HepG2 (cell line): Measurements from ENCODE around the gene PPFIA3. TPM values are rescaled to one million over a fixed set of nuclear protein-coding genes. Genes with fewer than 3 reads are reported as not detected.

Experiments
- CC2D1A ChIP-seq: sonication (generic); formaldehyde crosslinking; IDR thresholded peaks from 2 replicates; pipeline ENCODE4 v1.8.1; 2023; ENCODE audit warnings: mild to moderate bottlenecking, missing genetic modification reagents
- HNF1B ChIP-seq: sonication (generic); formaldehyde crosslinking; IDR thresholded peaks from 2 replicates; pipeline ENCODE4 v1.5.1; 2020; ENCODE audit warnings: mild to moderate bottlenecking, moderate library complexity, missing genetic modification reagents
- HOMEZ ChIP-seq: IDR thresholded peaks from 2 replicates; pipeline ENCODE4 v1.6.1; 2016; ENCODE audit warnings: low read depth
- JUND ChIP-seq: sonication (generic); formaldehyde crosslinking; IDR thresholded peaks from 2 replicates; pipeline ENCODE4 v1.8.0; 2022; ENCODE audit warnings: mild to moderate bottlenecking, missing genetic modification reagents
- NR2C2 ChIP-seq: sonication (generic); formaldehyde crosslinking; IDR thresholded peaks from 2 replicates; pipeline ENCODE4 v1.4.0; 2020; ENCODE audit warnings: missing genetic modification reagents, mild to moderate bottlenecking, moderate library complexity, borderline replicate concordance
- PAXIP1 ChIP-seq: sonication (generic); formaldehyde crosslinking; conservative IDR thresholded peaks from 2 replicates; pipeline ENCODE4 v1.4.0; 2020; ENCODE audit warnings: mild to moderate bottlenecking, missing genetic modification reagents, moderate library complexity
- PHF20 ChIP-seq: sonication (generic); formaldehyde crosslinking; IDR thresholded peaks from 2 replicates; pipeline ENCODE4 v1.5.0; 2020; ENCODE audit warnings: mild to moderate bottlenecking, missing genetic modification reagents
- RARA ChIP-seq: IDR thresholded peaks from 2 replicates; pipeline ENCODE4 v1.6.1; 2016; ENCODE audit warnings: missing genetic modification reagents, missing compliant biosample characterization
- REST ChIP-seq, 2 experiments: IDR thresholded peaks; 2 replicates each; pipeline ENCODE4 v1.6.1; 2011 to 2012; ENCODE audit warnings: low read length in 2 of 2, borderline replicate concordance in 1 of 2, low read depth in 1 of 2, mild to moderate bottlenecking in 1 of 2, moderate library complexity in 1 of 2
- RFXAP ChIP-seq: sonication (generic); formaldehyde crosslinking; IDR thresholded peaks from 2 replicates; pipeline ENCODE4 v1.4.0; 2020; ENCODE audit warnings: missing genetic modification reagents, borderline replicate concordance
- TARDBP ChIP-seq: sonication (generic); formaldehyde crosslinking; IDR thresholded peaks from 2 replicates; pipeline ENCODE4 v1.8.0; 2022; ENCODE audit warnings: mild to moderate bottlenecking, missing genetic modification reagents
- TEF ChIP-seq: sonication (generic); formaldehyde crosslinking; IDR thresholded peaks from 2 replicates; pipeline ENCODE4 v1.5.0; 2020; ENCODE audit warnings: missing genetic modification reagents
- YEATS2 ChIP-seq: sonication (generic); formaldehyde crosslinking; IDR thresholded peaks from 2 replicates; pipeline ENCODE4 v1.4.0; 2020; ENCODE audit warnings: missing genetic modification reagents, borderline replicate concordance
- ZNF256 ChIP-seq: sonication (generic); formaldehyde crosslinking; conservative IDR thresholded peaks from 2 replicates; pipeline ENCODE4 v1.4.0; 2020; ENCODE audit warnings: missing genetic modification reagents
- ZNF367 ChIP-seq: sonication (generic); formaldehyde crosslinking; IDR thresholded peaks from 2 replicates; pipeline ENCODE4 v1.4.0; 2020; ENCODE audit warnings: missing genetic modification reagents, borderline replicate concordance
- ZNF468 ChIP-seq: sonication (generic); formaldehyde crosslinking; IDR thresholded peaks from 2 replicates; pipeline ENCODE4 v1.8.0; 2022; ENCODE audit warnings: mild to moderate bottlenecking, moderate library complexity, missing genetic modification reagents
- polyA plus RNA-seq, 8 experiments: library from polyadenylated mRNA; depleted of rRNA in 3 of 8; stranded (reverse) in 7 of 8; unstranded in 1 of 8; fragments of >200 nt; fragmentation: Illumina TruSeq in 4 of 8; extraction: Trizol in 4 of 8; gene quantifications; 2 replicates each; pipeline versions ENCODE4 v1.2.1 to v1.2.3, GENCODE V29; 2011 to 2016; ENCODE audit warnings: low read depth in 4 of 8, missing spikeins in 1 of 8, mixed read lengths in 1 of 8; ENCODE audit not compliant: insufficient read depth in 1 of 8
- total RNA-seq, 5 experiments: library from RNA; depleted of rRNA; stranded (reverse); fragments of >200 nt; fragmentation: Illumina TruSeq; extraction: Trizol; gene quantifications; 2 replicates each; pipeline ENCODE4 v1.2.3, GENCODE V29; 2016; ENCODE audit warnings: low read depth in 1 of 5

The PPFIA3 gene
- total and polyA plus RNA-seq, 2 of the 13 experiments (the other 11 are each of a cell fraction or from before 2014, with no cell fraction given), result 6.7 to 8.6 TPM

GRCh38 chr19:49127674-49128544 is 8.6 kb downstream of the PPFIA3 start (continued):
- TF ChIP-seq ZNF367 (CRISPR knock-in tag), result peak; percentile 97; the same call in 1 of the 2 replicates
- peak; percentile 91 for TF ChIP-seq YEATS2 (CRISPR knock-in tag)
- TF ChIP-seq NR2C2 (CRISPR knock-in tag), result peak; percentile 55
- TF ChIP-seq ZNF256 (CRISPR knock-in tag), result peak; percentile 98
- TF ChIP-seq CC2D1A (CRISPR knock-in tag), result peak; percentile 99
- no peak for TF ChIP-seq REST (IDR thresholded peaks at IDR 0.05; ENCODE audit: borderline replicate concordance in 1 of 2, low read depth in 1 of 2, low read length in 2 of 2)
- TF ChIP-seq RARA (CRISPR knock-in tag), result peak; percentile 76
- TF ChIP-seq JUND, result peak; percentile 72
- peak; percentile 57; the same call in 1 of the 2 replicates for TF ChIP-seq HOMEZ (CRISPR knock-in tag)
- TF ChIP-seq RFXAP (CRISPR knock-in tag), result peak; percentile 96
- TF ChIP-seq ZNF468 (CRISPR knock-in tag), result peak; percentile 91; the same call in 1 of the 2 replicates
- peak; percentile 66 for TF ChIP-seq PHF20 (CRISPR knock-in tag)
- TF ChIP-seq HNF1B (CRISPR knock-in tag), result peak; percentile 83; the same call in 1 of the 2 replicates
- TF ChIP-seq PAXIP1, result peak; percentile 50; the same call in 1 of the 2 replicates
- peak; percentile 91; the same call in 1 of the 2 replicates for TF ChIP-seq TEF
- TF ChIP-seq TARDBP (CRISPR knock-in tag), result peak; percentile 95
